Retinal pigment epithelial cell (primary cell): ENCODE results near the gene GPR137.

Experiments
- DNase-seq: peaks from one replicate; pipeline ENCODE4 v3.0.0-alpha.2; 2010; ENCODE audit warnings: low read depth
- H3K4me3 ChIP-seq: 2 replicates; pipeline ENCODE4 v1.5.1; 2011; ENCODE audit warnings: mild to moderate bottlenecking, low read length, control low read depth, moderate library complexity
- CTCF ChIP-seq: conservative IDR thresholded peaks from 2 replicates; pipeline ENCODE4 v1.5.1; 2011; ENCODE audit warnings: low read depth, low read length, control low read depth, inconsistent platforms

GPR137 gene

GRCh38 chr11:64241241-64241490, 44.5 kb upstream of the GPR137 start:
- no peak for TF ChIP-seq CTCF
- no peak for DNase-seq
- H3K4me3 ChIP-seq, result peak overlapping the region; percentile 82

DNA sequence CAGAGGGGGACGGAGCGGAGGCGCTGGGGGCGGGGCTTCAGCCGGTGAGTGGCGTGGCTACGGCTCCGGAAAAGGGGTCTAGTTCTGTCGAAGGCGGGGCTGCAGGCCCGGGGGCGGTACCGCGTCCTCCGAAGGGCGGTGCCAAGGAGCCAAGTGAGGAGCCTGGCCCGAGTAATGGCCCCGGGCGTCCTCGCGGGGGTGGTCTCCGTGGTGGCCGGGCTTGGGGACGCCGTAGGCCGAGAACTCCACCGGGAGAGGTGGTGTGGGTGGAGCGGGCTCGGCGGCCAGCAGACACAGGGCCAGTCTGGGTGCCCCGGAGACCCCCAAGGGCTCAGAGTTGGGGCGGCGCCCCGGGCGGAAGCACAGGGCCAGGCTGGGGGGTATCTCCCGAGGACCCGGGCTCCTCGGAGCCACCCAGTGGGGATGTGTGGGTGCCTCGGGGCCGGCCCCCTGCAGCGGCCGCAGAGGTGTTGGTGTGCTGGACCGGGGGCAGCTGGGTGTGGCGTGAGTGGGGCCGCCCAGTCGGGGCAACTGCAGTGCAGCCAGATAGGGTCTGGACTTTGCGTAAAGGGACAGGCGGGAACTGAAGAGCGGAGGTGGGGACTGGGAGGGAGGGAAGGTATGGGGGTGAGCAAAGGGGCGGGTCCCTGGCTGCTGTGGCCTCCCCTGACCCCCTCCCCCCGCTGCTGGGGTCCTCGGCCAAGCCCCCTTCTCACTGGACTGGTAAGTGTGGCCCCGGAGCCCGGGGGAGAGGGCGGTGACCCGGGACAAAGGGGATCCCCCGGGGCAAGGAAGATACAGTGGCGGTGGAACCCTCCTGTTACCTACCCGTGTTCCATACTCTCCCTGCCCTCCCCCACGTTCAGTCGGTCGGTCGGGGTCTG, 43.9 kb upstream of the GPR137 start:
- peak overlapping the region; percentile 82 for H3K4me3 ChIP-seq
- peak; percentile 92 for DNase-seq
- no peak for TF ChIP-seq CTCF

- no peak overlapping the region for H3K4me3 ChIP-seq
- DNase-seq, result no peak
- TF ChIP-seq CTCF, result no peak
Observed at GRCh38 chr11:64243236-64243854, 42.3 kb upstream of the GPR137 start.

- no peak for DNase-seq
- TF ChIP-seq CTCF, result no peak
- H3K4me3 ChIP-seq, result no peak overlapping the region
Observed at GRCh38 chr11:64244107-64244506, 41.5 kb upstream of the GPR137 start.

GRCh38 chr11:64244966-64245365, 40.7 kb upstream of the GPR137 start:
- no peak for DNase-seq
- TF ChIP-seq CTCF, result no peak
- peak overlapping the region; percentile 90 for H3K4me3 ChIP-seq

- TF ChIP-seq CTCF, result no peak
- peak overlapping the region; percentile 90 for H3K4me3 ChIP-seq
- DNase-seq, result no peak
Observed at GRCh38 chr11:64245401-64245796, 40.2 kb upstream of the GPR137 start.
